Nephron (organoid): Measurements from ENCODE around the gene RDX.
"Not testable (repeated sequence)": the region's sequence is repeated elsewhere in the genome, so short reads cannot be mapped to it uniquely, and the experiment has no call there.

ENCODE experiments used
- H3K27ac Mint-ChIP-seq, 3 experiments: 2 replicates each; pipeline ENCODE4 v1.8.0; 2020; ENCODE audit warnings: mixed read lengths in 3 of 3, mild to moderate bottlenecking in 2 of 3, moderate library complexity in 1 of 3
- H3K27me3 Mint-ChIP-seq: 2 replicates; pipeline ENCODE4 v1.8.0; 2021; ENCODE audit warnings: low read depth, mild to moderate bottlenecking, moderate library complexity, mixed read lengths
- H3K36me3 Mint-ChIP-seq: 2 replicates; pipeline ENCODE4 v1.8.0; 2020; ENCODE audit warnings: low read depth, mixed read lengths
- H3K4me1 Mint-ChIP-seq: 2 replicates; pipeline ENCODE4 v1.8.0; 2020; ENCODE audit warnings: mixed read lengths
- H3K4me3 Mint-ChIP-seq, 3 experiments: 2 replicates each; pipeline ENCODE4 v1.8.0; 2020; ENCODE audit warnings: mild to moderate bottlenecking in 3 of 3, mixed read lengths in 3 of 3, moderate library complexity in 2 of 3
- H3K9me3 Mint-ChIP-seq: 2 replicates; pipeline ENCODE4 v1.8.0; 2020; ENCODE audit warnings: mixed read lengths
- CTCF ChIP-seq, 3 experiments: fragments of 200-600 bp; sonication (generic); IDR thresholded peaks; one replicate each; pipeline ENCODE4 v1.5.0; 2021; ENCODE audit warnings: antibody characterized with exemption in 3 of 3; ENCODE audit not compliant: unreplicated experiment in 3 of 3

RDX gene

GRCh38 chr11:110217223-110217877 is 79.1 kb downstream of the RDX start:
- peaks cover 22% of the 10 kb centered on the region for H3K36me3 Mint-ChIP-seq
- H3K27me3 Mint-ChIP-seq = no peaks in the 10 kb centered on the region
- H3K9me3 Mint-ChIP-seq = peaks cover 4% of the 10 kb centered on the region
- no peak for TF ChIP-seq CTCF (IDR thresholded peaks at IDR 0.05; ENCODE audit: unreplicated experiment in 3 of 3)
- no peak overlapping the region for H3K4me3 Mint-ChIP-seq
- no peaks in the 10 kb centered on the region for H3K4me1 Mint-ChIP-seq
- H3K27ac Mint-ChIP-seq = no peak overlapping the region

- H3K27ac Mint-ChIP-seq, H3K9me3 Mint-ChIP-seq, H3K36me3 Mint-ChIP-seq, H3K27me3 Mint-ChIP-seq, H3K4me1 Mint-ChIP-seq: not testable (repeated sequence)
- peak overlapping the region; percentile 77 to 83 (median 82) for H3K4me3 Mint-ChIP-seq
Measured at GRCh38 chr11:110209313-110209694, 87.1 kb downstream of the RDX start.

GRCh38 chr11:110208678-110209312 is 87.6 kb downstream of the RDX start:
- H3K4me1 Mint-ChIP-seq, H3K36me3 Mint-ChIP-seq, H3K27me3 Mint-ChIP-seq, H3K9me3 Mint-ChIP-seq: not testable (repeated sequence)
- Mint-ChIP-seq H3K27ac (peak overlapping the region in 2 of 3 experiments; percentile 71 to 76), H3K4me3 (peak overlapping the region; percentile 77 to 83 (median 82))

GRCh38 chr11:110207123-110207522 is 89.3 kb downstream of the RDX start:
- H3K4me1 Mint-ChIP-seq = no peaks in the 10 kb centered on the region
- H3K36me3 Mint-ChIP-seq = no peaks in the 10 kb centered on the region
- peak overlapping the region in 1 of 3 experiments; percentile 15 for H3K4me3 Mint-ChIP-seq
- no peak overlapping the region for H3K27ac Mint-ChIP-seq
- no peaks in the 10 kb centered on the region for H3K27me3 Mint-ChIP-seq
- no peaks in the 10 kb centered on the region for H3K9me3 Mint-ChIP-seq
- TF ChIP-seq CTCF (IDR thresholded peaks at IDR 0.05; ENCODE audit: unreplicated experiment in 3 of 3) = no peak

- H3K27ac Mint-ChIP-seq = no peak overlapping the region
- no peaks in the 10 kb centered on the region for H3K9me3 Mint-ChIP-seq
- peaks cover 4% of the 10 kb centered on the region for H3K4me1 Mint-ChIP-seq
- H3K36me3 Mint-ChIP-seq = no peaks in the 10 kb centered on the region
- no peaks in the 10 kb centered on the region for H3K27me3 Mint-ChIP-seq
- TF ChIP-seq CTCF (IDR thresholded peaks at IDR 0.05; ENCODE audit: unreplicated experiment in 3 of 3) = no peak
- H3K4me3 Mint-ChIP-seq = no peak overlapping the region
Measured at GRCh38 chr11:110200836-110201235, 95.6 kb downstream of the RDX start.

- Mint-ChIP-seq H3K4me1 (peaks cover 4% of the 10 kb centered on the region), H3K36me3 (no peaks in the 10 kb centered on the region)
Measured at GRCh38 chr11:110200241-110200640, 96.2 kb downstream of the RDX start.

More at GRCh38 chr11:110200241-110200640, 96.2 kb downstream of the RDX start:
- H3K27ac Mint-ChIP-seq = peak overlapping the region in 1 of 3 experiments; percentile 48
- no peak for TF ChIP-seq CTCF (IDR thresholded peaks at IDR 0.05; ENCODE audit: unreplicated experiment in 3 of 3)
- no peak overlapping the region for H3K4me3 Mint-ChIP-seq
- no peaks in the 10 kb centered on the region for H3K27me3 Mint-ChIP-seq
- H3K9me3 Mint-ChIP-seq = no peaks in the 10 kb centered on the region
